HG03442 (cell line): ENCODE measurements around the gene PFKFB4.
"Not testable (repeated sequence)": the region's sequence is repeated elsewhere in the genome, so short reads cannot be mapped to it uniquely, and the experiment has no call there.

Experiments used
- ATAC-seq: cut with Tn5 transposase; IDR thresholded peaks from one replicate; pipeline ENCODE4 v1.9.1; 2021; ENCODE audit warnings: mild to moderate bottlenecking, moderate library complexity; ENCODE audit not compliant: unreplicated experiment

The PFKFB4 gene

DNA sequence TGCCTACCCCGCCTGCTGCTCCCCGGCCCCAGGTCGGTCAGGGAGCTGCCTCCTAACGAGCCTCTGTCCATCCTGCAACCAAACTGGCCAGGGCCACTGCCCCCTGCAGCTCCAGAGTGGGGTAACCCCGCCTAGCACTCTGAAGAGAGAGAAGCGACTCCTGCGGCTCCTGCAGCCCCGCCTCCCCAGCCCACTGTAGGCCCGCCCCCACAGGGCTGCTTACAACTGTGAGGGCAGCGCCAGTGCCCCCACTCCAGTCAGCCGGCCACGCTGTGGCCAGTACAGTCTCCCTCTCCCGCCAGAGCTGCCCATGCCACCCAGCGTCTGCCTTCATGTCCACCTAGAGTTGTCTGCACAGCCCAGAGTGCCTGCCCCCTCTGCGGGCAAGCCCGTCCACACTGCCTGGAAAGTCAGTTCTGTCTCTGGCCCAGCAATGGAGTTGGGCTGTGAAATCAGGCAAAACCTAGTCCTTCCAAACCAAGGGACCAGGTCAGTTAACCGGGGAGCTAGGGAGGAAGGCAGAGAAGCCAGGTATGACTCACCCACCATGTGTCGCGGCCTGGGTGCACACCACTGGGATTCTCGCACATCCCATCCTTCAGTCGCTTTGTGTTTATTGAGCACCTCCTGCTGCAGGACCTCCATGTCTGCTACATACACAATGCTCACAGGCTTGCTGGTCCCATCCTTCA, 4.6 kb upstream of the PFKFB4 start:
- ATAC-seq, result no peak

DNA sequence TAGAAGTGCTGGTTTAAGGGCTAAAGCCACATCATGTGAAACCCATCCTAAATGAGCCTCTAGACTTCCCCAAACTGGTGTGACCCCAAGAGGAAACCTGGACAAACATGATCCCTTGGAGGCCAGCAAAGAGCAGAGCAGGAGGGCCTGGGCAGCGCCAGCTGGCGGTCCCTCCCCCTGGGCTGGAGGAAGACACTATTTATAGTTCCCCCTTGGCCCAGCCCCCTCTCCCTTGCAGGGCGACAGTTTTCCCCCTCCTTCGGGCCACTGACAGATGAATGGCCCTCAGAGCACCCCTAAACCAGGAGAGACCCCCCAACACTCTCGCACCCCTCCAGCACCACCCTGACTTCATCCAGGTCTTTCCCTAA, 4.0 kb upstream of the PFKFB4 start:
- ATAC-seq, result no peak

DNA sequence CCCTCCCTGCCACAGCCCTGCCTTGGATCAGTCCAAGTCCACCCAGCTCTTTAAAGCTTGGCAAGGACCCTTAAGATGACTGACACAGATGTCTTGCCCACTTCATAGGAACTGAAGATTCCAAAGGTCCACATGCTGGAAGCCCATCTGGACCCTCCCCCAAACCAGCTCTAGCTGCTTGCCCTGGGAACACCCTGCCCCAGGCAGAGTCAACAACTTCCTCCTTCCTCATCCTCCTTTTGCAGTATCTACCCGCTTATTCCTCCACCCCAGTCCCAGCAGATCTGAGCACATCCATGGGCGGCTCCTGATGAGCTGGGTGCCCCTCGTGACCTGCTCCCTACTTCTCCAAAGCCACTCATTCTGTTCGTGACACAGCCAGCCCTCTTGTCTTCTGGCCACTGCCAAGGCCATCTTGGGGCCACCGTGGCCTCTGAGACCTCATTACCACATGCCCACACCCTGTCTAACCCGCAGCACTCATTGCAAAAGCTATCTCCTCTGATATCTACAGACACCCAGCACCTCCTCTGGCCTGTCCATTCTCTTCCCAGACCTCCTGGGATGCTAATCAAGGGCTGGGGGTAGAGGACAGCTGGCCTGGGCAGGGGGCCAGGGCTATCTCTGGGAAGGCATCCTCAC, 2.0 kb upstream of the PFKFB4 start:
- no peak for ATAC-seq

DNA sequence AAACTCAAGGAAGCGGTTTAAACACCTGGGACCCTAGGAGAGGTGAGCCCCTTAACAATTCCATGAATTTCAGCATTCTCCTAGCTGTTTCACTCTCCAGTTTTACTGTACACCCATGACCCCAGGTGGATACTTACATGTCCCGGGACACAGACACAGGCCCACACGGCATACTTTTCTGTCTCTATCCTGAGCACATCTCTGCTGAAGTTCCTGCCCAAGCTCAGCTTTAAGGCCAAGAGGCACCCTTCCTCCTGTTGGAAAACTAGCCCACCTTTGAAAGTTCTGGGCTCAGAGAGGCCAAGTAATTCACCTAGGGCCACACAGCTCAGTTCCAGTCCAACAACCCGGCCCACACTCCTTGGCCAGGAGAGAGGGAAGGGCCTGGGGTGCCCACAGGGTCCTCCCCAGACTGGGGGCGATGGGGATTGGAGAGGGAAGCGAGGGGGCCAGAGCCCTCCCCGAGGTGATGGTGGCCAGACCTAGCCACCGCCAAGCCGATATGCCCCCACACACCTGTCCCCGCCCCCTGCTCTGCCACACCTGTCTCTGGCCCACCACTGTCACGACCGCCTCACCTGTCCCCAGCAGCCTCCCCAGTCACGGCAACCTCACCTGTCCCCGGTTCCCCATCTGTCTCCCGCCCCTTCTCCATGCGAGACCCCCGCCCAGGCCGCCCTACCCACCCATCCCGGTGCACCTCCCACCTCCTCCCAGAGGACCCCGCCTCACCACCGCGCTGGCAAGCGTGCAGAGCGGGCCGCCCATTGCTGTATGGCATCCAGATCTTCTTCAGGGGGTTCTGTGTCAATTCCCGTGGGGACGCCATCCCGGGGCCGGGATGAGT, 431 bp downstream of the PFKFB4 start:
- ATAC-seq, result no peak

DNA sequence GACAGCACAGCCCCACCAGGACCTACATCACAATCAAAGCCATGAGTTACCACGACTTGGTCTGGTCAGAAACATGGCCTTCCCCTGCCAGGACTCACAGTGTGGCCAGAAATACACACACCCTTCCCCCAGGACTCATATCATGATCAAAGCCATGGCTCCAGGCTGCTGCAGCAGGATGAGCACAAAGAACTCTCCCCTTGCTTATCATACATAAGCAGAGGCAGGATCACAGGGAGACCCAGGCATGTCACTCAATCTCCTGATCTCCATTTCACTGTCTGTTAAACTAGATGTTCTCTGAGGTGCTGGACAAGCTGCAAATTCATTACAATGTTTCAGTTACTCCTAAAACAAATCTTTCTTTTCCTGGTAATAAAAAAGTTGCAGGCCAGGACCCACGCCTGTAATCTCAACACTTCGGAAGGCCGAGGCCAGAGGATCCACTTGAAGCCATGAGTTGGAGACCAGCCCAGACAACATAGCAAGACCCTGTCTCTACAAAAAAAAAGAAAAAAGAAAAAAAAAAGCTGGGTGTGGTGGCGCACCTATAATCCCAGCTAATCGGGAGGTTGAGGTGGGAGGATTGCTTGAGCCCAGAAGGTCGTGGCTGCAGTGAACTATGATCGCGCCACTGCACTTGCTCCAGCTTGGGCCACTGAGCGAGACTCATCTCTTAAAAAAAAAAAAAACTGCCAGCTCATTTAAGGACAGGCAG, 1.2 kb downstream of the PFKFB4 start:
- ATAC-seq, result no peak

DNA sequence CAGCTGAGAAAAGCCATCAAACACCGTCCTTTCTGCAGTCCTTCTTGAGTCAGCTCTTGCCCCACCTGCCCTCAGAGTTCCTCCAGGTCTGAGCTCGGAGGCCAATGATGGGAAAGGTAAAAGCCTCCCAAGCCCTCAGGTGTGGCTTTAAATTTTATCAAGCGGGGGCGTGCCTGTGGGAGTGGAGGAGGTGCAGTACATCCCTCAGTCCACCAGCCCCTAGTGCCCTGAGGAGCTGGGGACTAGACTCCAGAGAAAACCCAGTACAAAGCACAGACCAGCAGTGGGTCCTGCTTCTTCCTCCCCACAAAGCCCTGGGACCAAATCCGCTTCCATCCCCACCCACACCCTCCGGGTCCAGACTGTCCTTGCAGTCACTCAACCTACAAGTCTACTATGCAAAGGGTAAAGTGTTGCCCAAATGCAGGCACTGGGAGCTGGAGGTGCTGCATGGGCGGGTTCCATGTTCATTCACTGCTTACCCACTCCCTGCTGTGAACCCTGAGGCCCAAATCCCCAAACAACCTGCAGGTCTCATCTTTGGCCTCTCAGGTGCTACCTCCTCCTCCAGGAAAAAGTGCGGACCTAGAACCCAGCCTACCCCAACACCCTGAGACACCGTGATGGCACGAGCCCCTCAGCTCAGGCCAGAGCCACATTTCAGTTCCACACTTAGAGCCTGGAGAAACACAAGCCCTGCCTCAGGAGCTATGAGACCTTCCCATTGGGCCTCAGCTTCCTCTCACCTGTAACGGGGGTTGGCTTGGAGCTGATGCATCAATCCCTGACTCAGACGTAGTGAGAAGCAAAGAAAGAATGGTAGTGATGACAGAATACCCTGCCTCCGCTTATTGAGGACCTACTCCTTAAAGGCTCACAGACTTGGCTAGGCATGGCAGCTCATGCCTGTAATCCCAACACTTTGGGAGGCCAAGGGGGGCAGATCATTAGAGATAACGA, 2.4 kb downstream of the PFKFB4 start:
- no peak for ATAC-seq

DNA sequence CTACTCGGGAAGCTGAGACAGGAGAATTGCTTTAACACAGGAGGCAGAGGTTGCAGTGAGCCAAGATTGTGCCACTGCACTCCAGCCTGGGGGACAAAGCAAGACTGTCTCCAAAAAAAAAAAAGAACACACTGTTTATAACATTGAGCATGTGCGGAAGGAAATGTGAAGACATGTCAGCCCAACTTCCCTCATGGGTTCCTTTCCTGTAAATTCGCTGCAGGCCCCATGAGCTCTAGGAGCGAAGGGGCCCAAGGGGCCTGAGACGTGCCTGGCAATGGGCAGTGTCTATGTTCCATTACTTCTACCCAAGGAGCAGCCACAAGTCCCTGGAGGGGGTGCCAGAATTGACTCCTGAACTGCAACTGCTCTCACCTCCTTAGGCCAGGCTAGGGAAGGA, 3.2 kb downstream of the PFKFB4 start:
- ATAC-seq, result no peak

DNA sequence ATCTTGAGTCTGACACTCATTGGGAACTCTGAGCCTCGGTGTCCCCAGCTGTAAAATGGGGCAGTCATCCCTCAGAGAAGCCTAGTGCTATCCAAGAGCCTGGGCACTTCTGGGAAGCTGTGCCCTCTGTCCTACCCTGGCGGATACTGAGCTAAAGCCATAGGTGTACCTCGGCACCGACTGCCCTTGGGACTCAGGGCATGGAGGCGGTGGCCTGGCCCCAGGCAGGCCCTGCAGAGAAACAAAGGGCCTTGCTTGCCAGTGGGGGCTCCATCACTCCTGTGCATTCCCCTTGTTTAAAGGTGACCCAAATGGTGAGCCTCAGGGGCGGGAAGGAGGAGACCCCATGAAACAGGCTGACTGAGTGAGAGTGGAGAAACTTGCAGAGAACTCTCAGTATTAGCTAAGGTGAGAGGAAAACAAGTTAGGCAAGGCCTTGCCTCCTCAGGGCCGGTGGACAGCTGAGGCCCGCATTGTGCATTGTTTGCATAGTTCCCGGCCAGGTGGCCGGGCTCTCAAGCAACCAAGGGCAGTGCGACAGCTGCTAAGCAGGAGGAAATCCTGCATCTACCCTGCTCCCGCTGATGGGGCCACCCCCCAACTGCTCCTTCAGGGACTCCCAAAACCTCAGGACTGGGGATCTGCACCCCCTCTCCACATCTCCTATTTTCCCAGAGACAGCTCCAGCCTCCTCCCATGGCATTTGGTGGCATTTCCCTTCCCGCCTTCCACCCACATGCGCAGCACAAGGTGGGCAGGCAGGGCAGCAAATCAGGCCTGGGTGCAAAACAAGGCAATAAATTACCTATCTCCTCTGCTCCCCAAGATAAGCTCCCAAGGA, 4.3 kb downstream of the PFKFB4 start:
- no peak for ATAC-seq

DNA sequence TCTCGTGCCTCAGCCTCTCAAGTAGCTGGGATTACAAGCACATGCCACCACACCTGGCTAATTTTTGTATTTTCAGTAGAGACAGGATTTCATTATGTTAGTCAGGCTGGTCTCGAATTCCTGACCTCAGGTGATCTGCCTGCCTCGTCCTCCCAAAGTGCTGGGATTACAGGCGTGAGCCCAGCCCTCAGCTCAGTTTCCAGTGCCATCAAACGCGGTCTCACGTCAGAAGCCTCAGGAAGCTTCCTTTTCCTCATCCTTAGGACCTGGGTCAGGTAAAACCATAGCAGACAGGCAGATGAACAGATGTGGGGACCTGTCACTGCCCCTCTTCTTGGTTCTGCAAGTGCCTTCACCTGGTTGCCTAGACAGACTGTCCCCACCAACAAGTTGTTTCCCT, 5.0 kb downstream of the PFKFB4 start:
- ATAC-seq, result not testable (repeated sequence)

DNA sequence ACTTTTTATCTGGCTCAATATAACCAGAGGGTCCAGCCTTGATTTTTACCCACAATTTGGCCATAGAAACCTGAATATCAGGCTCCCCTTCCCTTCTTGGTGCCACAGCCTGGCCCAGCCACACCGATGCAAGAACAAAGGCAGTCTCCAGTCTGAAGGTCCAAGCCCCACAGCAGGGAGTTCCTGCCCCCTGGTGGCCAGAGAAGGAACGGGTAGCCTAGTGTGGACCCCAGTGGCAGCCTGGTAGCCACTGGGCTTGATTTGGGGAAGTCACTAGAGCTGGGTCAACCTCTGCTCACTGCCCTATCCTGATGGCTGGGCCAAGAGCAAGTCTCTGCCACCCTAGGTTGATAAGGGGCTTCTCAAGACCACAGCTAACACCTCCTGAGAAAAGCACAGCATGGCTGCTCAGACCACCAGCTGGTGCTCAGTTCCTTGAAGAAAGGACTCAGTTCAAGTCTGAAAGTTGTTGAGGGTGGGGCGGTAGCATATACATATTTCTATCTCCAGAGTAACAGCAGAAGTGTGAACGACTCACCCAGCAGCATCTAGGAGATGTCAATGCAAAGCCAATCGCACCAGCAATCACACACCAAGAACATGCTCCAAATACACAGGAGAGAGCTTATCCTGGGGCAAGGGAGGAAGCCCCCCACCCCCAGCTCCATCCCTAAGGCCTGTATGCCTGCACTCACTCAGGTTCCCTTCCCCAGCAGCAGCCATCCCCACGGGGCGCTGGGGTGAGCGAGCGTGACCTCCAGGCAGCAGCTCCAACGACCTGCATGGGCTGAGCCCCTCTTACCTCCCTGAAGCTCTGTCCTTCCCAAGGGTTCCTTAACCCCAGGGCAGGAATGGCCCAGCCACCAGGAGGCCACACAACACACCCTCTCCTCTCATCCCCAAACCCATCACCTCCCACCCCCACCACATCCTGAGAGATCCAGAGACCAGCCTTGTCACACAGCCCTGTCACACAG, 7.6 kb downstream of the PFKFB4 start:
- ATAC-seq, result no peak

DNA sequence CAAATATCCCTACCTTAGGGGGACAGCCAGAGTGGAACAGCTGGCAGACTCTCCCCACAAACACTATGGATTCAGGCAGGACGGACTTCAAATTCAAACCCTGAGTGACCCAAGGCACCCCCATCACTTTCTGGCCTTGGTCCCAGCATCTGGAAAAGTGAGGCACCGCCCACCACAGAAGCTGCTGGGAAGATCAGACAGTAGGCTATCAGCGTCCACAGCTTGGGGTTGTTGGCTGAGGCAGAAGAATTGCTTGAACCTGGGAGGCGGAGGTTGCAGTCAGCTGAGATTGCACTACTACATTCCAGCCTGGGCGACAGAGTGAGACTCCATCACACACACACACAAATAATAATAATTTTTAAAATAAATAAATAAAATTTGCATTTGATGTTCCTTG, 8.5 kb downstream of the PFKFB4 start:
- no peak for ATAC-seq

DNA sequence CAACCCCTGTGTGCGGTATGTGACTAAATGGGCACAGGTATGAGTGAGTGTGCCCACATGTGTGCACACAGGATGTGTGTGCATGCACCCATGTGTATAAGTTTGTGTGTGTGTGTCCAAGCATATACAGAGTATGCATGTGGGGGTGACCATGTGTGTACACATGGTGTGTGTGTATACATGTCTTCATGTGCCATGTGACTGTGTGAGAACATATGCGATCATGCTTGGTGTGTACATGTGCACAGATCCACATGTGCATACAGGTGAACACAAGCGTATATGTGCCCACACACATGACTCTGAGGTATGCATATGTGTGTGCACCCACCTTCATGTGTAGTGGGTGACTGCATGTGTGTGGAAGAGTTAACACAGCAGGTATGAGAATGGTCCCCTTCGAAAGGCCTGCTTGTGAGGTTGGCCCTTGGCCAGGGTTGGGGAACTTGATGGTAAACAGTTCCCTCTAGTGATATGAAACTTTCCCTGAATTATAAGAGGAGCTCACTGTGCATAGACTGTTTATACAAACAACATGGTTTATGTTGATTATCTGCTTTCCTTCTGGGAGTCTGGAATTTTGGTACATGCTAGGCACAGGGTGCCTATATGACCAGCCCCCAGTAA, 10.3 kb downstream of the PFKFB4 start:
- ATAC-seq, result no peak

DNA sequence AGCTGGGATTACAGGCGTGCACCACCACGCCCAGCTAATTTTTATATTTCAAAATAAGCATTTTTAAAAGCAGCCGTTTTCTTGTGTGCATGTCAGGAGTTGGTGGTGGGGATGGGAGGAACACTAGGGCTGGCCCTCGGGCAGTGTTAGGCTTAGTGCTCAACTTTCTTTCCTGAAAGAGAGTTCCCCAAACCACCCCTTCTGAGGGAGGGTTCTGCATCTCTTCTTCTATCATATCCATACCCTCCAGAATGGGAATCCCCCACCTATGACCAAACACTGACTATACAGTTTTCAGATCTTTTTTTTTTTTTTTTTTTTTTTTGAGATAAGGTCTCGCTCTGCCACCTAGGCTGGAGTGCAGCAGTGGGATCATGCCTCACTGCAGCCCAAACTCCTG, 12.5 kb downstream of the PFKFB4 start:
- ATAC-seq, result no peak

DNA sequence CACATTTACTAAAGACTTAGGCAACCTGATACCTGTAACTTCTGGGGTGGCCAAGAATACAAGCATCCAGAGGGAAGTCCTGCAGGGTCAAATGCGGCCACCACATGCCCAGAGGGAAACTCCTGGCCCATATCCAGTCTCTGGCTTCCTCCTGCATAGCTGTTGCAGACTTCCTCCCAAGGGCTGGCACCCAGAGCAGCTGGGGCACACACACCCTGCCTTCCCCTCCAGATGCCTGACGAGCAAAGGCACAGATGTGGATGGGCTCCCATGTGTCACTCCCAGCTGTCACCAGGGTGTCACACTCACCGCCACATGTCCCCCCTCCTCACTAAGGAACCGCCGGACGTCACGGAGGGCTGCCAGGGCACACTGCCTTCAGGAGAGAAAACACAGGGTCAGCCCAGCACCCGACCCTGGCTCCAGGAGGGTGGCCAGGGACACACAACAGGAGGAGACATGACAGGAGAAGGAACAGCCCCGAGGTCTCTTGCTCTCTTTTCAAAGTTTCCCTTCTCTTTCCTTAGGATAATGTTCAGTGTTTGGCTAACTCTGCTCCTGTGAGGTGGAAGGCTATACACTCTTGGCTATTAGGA, 13.2 kb downstream of the PFKFB4 start:
- ATAC-seq, result no peak

DNA sequence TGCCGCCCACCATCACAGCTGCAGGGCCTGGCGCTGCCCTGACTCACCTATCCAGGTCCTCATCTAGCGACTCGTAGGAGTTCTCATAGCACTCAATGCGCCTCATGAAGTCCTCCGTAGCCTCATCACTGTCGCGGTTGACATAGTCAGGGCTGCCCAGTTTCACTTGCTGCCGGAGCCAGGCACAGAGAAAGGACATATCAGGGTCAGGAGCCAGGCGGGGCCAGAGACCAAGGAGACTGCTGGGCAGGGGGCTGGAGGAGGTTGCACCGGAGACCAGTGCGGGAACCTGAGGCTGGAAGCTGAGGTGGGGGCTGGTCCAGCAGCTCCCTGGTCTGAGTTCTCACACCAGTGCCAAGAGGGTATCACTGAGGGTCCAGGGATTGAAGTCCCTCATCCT, 18.2 kb downstream of the PFKFB4 start:
- no peak for ATAC-seq

DNA sequence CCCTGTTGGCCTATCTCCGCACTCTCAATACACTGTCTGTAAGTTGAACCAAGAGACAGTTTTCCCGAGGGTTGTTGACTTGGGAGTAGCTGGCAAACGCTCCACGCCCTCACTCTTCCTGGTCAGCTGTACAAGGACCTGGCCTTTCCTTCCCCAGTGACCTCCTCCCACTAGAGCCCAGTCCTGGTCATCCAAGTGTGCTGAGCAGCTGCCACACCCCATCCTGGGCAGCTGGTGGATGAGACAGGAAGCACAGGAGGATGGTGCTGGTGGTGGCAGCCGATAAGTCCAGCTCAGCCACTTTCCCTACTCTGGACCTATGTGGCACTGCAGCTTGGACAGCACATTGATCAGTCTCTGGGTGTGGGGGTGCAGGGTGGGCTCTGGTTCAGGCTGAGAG, 19.8 kb downstream of the PFKFB4 start:
- no peak for ATAC-seq

DNA sequence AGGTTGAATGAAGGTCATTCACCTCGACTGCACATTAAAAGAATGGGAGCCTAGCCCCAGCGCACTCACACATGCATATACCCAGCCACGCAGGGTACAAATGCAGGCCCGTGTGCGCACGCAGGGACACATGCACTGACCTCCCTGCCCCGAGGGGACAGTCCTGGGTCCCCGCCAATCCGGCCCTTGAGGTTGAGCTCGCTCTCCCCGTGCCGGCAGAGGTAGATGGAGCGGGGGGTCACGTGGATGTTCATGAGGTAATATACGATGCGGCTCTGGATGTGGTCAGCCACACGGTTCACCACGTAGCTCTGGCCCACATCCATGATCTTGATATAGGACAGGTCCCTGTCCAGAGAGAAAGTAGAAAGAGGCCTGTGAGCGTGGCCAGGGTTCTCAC, 20.5 kb downstream of the PFKFB4 start:
- ATAC-seq, result no peak
